Body of pancreas (tissue), 4 donors: ENCODE measurements around the gene CCDC172. TPM values are rescaled to one million over a fixed set of nuclear protein-coding genes. Genes with fewer than 3 reads are reported as not detected.
"Not testable (repeated sequence)": the region's sequence is repeated elsewhere in the genome, so short reads cannot be mapped to it uniquely, and the experiment has no call there.

Source experiments
- ATAC-seq: fragments of 150-250 bp; one replicate; pipeline ENCODE4 v1.9.1; 2016
- DNase-seq, 4 donors: peaks; one replicate each; pipeline ENCODE4 v3.0.0-alpha.2; 2019
- H3K27ac ChIP-seq, 4 donors: fragments of 200-600 bp; sonication (generic); 1 replicate in 3 of 4; 2 replicates in 1 of 4; pipeline versions ENCODE4 v1.5.1 to v1.6.1; 2016 to 2019; ENCODE audit warnings: mild to moderate bottlenecking in 1 of 4, mixed read lengths in 1 of 4, moderate library complexity in 1 of 4
- H3K27me3 ChIP-seq, 2 donors: fragments of 200-600 bp; sonication (generic); one replicate each; pipeline ENCODE4 v1.6.0; 2016; ENCODE audit warnings: mild to moderate bottlenecking in 1 of 2
- H3K36me3 ChIP-seq, 2 donors: fragments of 200-600 bp; sonication (generic); replicated peaks in 1 of 2; 2 replicates each; pipeline ENCODE4 v1.5.1; 2016; ENCODE audit warnings: low read depth in 2 of 2; ENCODE audit not compliant: insufficient read depth in 1 of 2
- H3K4me1 ChIP-seq: fragments of 200-600 bp; sonication (generic); one replicate; pipeline ENCODE4 v1.6.0; 2016
- H3K4me3 ChIP-seq, 2 donors: fragments of 200-600 bp; sonication (generic); 1 replicate in 1 of 2; 2 replicates in 1 of 2; pipeline ENCODE4 v1.5.1; 2016 to 2019
- H3K9me3 ChIP-seq, 3 donors: fragments of 200-600 bp; sonication (generic); 1 replicate in 2 of 3; 2 replicates in 1 of 3; pipeline ENCODE4 v1.5.1; 2016
- CTCF ChIP-seq, 7 experiments: fragments of 450-650 bp in 4 of 7; fragments of 200-600 bp in 3 of 7; sonication (generic) in 3 of 7; IDR thresholded peaks; one replicate each; pipeline ENCODE4 v1.5.1; 2016 to 2019; ENCODE audit warnings: antibody characterized with exemption in 7 of 7
- POLR2A ChIP-seq, 3 donors: fragments of 450-650 bp; IDR thresholded peaks; one replicate each; pipeline ENCODE4 v1.6.1; 2016; ENCODE audit warnings: antibody characterized with exemption in 3 of 3, mild to moderate bottlenecking in 2 of 3
- WGBS, 2 donors: methylation state at CpG; one replicate each; pipeline ENCODE4 v1.1.5; 2017; 5-methylcytosine and 5-hydroxymethylcytosine counted together
- intact Hi-C: fragments of 100-400 bp; cut with DNase I; formaldehyde crosslinking; loops from one replicate; pipeline ENCODE4 v1.15.1; 2023
- total RNA-seq, 2 donors: library from RNA; depleted of rRNA; stranded (reverse); fragments of >200 nt; gene quantifications; one replicate each; pipeline ENCODE4 v1.1.0, GENCODE V29; 2016

CCDC172 gene
- total RNA-seq, 2 donors from 2014 or later, result not detected

DNA sequence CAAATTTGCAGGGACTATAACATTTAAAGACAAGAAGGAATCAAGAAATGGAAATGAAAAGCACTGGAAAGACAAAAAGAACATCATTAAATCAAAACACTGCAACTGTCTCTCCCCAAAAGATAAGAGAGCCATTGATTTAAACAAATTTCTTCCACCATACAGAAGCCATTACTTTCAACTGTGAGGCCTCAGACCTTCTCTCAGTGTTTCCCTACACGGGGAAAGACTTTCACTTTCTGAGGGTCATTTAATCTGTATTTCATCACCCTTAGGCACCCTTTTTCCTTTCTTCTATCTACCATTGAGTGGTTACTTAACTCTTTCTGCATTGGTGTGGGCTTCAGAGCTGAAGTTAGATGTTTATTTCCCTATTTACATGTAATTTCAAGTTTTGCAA lies 47.5 kb downstream of the CCDC172 start:
- no peak for ATAC-seq
- no peak for TF ChIP-seq CTCF (IDR thresholded peaks at IDR 0.05)
- TF ChIP-seq POLR2A (IDR thresholded peaks at IDR 0.05), result no peak
- Histone ChIP-seq H3K27ac (no peak overlapping the region), H3K27me3 (no peaks in the 10 kb centered on the region), H3K4me3 (no peak overlapping the region), H3K9me3 (no peaks in the 10 kb centered on the region), H3K4me1 (no peaks in the 10 kb centered on the region), H3K36me3 (no peaks in the 10 kb centered on the region)
- DNase-seq, result no peak
- whole genome bisulfite sequencing, 2 donors, result 39 to 43% methylated on average over 1 of the region's 1 CpG
- intact Hi-C loops, result no loop called here

DNA sequence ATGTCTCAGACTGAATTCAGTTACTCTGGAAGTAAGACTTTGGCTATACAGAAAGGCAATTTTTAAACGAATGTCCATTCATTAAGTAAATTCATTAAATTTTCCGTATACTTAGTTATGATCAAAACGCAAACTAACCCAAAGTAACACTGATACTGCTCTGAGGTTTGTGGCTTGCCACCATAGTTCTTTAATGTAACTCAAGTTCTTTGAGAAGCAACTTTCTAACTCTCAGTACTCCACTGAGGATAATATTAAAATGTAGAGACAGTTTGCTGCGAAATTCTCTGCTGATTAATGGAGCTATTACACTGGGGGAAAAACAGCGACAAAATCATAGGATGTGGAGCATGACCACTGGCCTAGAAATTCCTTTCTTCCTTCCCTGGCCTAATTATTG lies 58.0 kb downstream of the CCDC172 start:
- Histone ChIP-seq H3K4me3 (no peak overlapping the region), H3K4me1 (no peaks in the 10 kb centered on the region), H3K9me3 (no peaks in the 10 kb centered on the region), H3K27ac (no peak overlapping the region), H3K36me3 (no peaks in the 10 kb centered on the region), H3K27me3 (no peaks in the 10 kb centered on the region)
- TF ChIP-seq CTCF (IDR thresholded peaks at IDR 0.05) (no peak), POLR2A (IDR thresholded peaks at IDR 0.05) (no peak)
- no peak for ATAC-seq
- 74 to 76% methylated on average over 5 of the region's 5 CpGs for WGBS, 2 donors
- intact Hi-C loops, result loop anchor here (10.0 kb wide), 1 partner anchor 1027 kb away; no protein-coding TSS in a partner anchor
- DNase-seq, result no peak

- WGBS, 2 donors, result 77 to 84% methylated on average over 2 of the region's 2 CpGs
- no peak for DNase-seq
- H3K36me3 ChIP-seq, result no peaks in the 10 kb centered on the region
- intact Hi-C loops, result loop anchor here (10.0 kb wide), 1 partner anchor 1031 kb away; no protein-coding TSS in a partner anchor
- no peak for ATAC-seq
- no peaks in the 10 kb centered on the region for H3K9me3 ChIP-seq
- H3K27ac ChIP-seq, result no peak overlapping the region
- no peak overlapping the region for H3K4me3 ChIP-seq
- TF ChIP-seq CTCF (IDR thresholded peaks at IDR 0.05) (no peak), POLR2A (IDR thresholded peaks at IDR 0.05) (no peak)
- no peaks in the 10 kb centered on the region for H3K27me3 ChIP-seq
- no peaks in the 10 kb centered on the region for H3K4me1 ChIP-seq
Observed at GRCh38 chr10:116385311-116385710, 61.1 kb downstream of the CCDC172 start.

GRCh38 chr10:116385994-116386809 lies 62.0 kb downstream of the CCDC172 start:
- no peaks in the 10 kb centered on the region for H3K4me1 ChIP-seq
- peak; percentile 58 for ATAC-seq
- H3K27me3 ChIP-seq, result no peaks in the 10 kb centered on the region
- H3K27ac ChIP-seq, result no peak overlapping the region
- no peak overlapping the region for H3K4me3 ChIP-seq
- TF ChIP-seq POLR2A (IDR thresholded peaks at IDR 0.05), result no peak
- TF ChIP-seq CTCF (IDR thresholded peaks at IDR 0.05), result peak in 6 of 7 experiments; percentile 31 to 72 (median 63)
- H3K36me3 ChIP-seq, result no peaks in the 10 kb centered on the region
- peak in 1 of 4 donors; percentile 15 for DNase-seq
- intact Hi-C loops, result loop anchor here (10.0 kb wide), 1 partner anchor 1031 kb away; no protein-coding TSS in a partner anchor
- 0% methylated on average over 1 of the region's 1 CpG for WGBS, 2 donors
- H3K9me3 ChIP-seq, result no peaks in the 10 kb centered on the region

- H3K36me3 ChIP-seq, H3K9me3 ChIP-seq, H3K27ac ChIP-seq, H3K4me1 ChIP-seq, DNase-seq, H3K4me3 ChIP-seq, ATAC-seq, H3K27me3 ChIP-seq, intact Hi-C loops: not testable (repeated sequence)
- 92 to 95% methylated on average over 7 to 40 of the region's 43 CpGs for WGBS, 2 donors
Observed at GRCh38 chr10:116393246-116393831, 69.1 kb downstream of the CCDC172 start.
